Endometrial microvascular endothelial cells (primary cell): Measurements from ENCODE around the gene VPREB1. TPM values are rescaled to one million over a fixed set of nuclear protein-coding genes. Genes with fewer than 3 reads are reported as not detected.
"Not testable (repeated sequence)": the region's sequence is repeated elsewhere in the genome, so short reads cannot be mapped to it uniquely, and the experiment has no call there.

Source experiments
- in situ Hi-C: cut with HindIII; loops from 2 replicates; pipeline ENCODE4 v1.10.0; 2017; ENCODE audit warnings: low sequenced_read_pairs, low pct_unique_long_range_greater_than_20kb; ENCODE audit errors: inconsistent ontology term
- total RNA-seq: library from RNA; depleted of rRNA; stranded (reverse); fragments of >200 nt; gene quantifications from one replicate; pipeline ENCODE4 v1.2.3, GENCODE V29; 2015; ENCODE audit errors: inconsistent ontology term

Gene VPREB1
- total RNA-seq, result not detected

GRCh38 chr22:22244316-22245250 is at the start of gene VPREB1:
TSS of gene VPREB1 (plus strand) at chr22:22244786. CDS start at chr22:22244814, 28 bp downstream.
- in situ Hi-C loops, result no loop called here

DNA sequence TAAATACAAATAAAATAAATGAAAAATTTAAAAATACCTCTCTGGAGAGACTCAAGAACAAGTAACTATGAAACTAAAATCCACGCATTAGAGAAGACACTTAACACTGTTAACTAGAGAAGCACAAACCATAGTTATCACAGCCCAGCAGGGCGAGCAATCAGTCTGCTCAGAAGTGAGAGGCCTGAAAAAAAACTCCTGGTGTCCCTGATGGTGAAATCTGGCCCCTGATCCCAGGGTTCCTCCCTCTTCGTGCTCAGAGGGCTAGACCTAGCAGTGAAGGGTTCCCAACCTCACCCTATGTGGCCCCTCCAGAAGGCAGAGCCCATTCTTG is 49.7 kb upstream of the VPREB1 start:
- in situ Hi-C loops, result no loop called here

DNA sequence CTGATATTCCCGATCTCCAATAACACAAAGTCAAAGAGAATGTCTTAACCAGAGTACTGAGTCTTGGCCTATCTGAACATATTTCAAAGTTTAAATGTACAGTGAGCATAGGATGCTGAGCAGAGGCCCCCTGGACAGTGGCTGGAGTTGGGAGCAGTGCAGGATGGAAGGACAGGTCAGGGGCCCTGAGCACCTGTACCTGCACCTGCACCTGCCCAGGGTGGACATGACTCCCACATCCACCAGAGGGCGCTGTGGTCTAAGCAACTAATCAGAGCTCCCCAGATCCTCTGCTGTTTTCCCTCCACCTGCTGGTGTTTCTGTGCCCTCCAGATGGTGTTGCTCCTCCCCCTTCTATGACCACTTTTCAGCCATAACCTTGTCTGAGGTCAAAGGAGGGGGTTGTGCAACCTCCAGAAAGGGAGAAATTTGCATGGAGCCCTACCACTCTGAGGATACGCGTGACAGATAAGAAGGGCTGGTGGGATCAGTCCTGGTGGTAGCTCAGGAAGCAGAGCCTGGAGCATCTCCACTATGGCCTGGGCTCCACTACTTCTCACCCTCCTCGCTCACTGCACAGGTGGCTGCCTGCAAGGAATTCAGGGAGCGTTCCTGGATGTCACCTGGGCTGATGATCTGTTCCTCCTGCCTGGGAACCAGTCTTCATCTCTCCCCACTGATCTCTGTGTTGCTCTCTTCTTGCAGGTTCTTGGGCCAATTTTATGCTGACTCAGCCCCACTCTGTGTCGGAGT is 49.1 kb upstream of the VPREB1 start:
- in situ Hi-C loops, result no loop called here

GRCh38 chr22:22196018-22196533 is 48.5 kb upstream of the VPREB1 start:
- in situ Hi-C loops, result no loop called here

DNA sequence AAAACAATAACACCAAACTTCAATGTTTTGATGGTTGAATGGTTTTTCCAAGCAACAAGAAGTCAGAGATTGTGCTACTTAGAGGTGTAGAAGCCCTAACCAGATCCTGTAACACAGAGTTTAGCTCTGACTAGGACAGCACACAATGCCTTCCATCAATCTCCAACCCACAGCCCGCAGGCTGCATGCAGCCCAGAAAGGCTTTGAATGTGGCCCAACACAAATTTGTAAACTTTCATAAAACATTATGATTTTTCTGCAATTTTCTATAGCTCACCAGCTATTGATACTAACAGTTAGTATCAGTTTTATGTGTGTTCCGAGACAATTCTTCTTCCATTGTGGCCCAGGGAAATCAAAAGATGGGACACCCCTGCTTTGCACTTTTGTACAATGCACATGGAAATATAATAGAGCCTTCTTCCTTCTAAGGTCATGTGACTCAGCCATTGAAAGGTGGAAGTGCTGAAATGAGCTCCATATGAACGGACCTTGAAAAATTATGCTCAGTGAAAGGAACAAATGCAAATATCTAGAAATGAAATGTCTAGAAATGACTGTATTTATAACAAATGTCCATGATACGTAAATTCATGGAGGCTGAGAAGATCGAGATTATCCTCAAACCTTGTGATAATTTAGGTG is 47.6 kb upstream of the VPREB1 start:
- in situ Hi-C loops, result no loop called here

DNA sequence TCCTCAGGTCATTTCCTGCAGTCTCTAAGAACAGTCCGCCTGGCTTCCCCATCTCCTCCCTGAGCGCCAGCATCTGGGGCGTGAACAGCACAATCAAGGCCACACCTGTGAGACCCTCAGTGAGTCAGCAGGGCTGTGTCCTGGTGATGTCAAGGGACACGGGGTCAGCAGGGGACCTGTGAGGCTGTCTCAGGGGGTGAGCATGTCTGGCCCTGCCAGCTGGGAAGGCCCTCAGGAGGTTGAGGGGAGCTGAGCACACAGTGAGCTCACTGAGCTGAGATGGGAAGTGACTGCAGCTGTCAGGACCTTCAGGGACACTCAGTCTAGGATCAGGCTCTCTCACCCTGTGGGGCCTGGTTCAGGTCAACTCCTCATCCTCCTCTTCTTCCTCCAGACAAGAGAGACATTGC is 46.6 kb upstream of the VPREB1 start:
- in situ Hi-C loops, result no loop called here

GRCh38 chr22:22198751-22199150 is 45.8 kb upstream of the VPREB1 start:
- in situ Hi-C loops, result no loop called here

GRCh38 chr22:22199634-22200033 is 45.0 kb upstream of the VPREB1 start:
- in situ Hi-C loops, result no loop called here

DNA sequence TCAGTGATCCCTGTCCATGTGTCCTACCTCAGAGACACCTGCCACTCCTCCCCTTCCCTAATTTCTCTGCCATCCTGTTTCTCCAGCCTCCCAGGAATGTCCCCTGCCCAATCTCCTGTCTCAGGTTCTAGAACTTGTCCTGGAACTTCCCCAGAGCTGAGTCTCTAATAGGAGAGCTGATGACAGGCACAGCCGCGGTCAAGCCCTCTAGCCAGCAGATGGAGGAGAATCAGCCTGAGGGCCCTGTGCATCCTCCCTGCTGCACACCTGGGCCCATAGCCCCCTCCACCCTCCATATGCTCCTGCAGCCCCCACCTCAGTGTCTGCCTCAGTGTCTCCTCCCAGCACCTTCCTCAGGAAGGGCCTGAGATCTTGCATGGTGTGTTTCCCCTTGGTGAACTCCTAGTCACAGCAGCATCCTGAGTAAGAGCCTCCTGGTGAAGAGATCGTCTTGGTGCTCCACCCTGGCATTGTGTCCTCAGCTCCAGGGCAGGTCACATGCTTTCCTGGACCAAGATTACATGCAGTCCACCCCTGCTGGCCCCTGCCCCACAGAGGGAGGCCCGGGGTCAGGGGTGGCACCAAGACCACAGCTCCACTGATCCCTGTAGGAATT is 43.9 kb upstream of the VPREB1 start:
- in situ Hi-C loops, result no loop called here

DNA sequence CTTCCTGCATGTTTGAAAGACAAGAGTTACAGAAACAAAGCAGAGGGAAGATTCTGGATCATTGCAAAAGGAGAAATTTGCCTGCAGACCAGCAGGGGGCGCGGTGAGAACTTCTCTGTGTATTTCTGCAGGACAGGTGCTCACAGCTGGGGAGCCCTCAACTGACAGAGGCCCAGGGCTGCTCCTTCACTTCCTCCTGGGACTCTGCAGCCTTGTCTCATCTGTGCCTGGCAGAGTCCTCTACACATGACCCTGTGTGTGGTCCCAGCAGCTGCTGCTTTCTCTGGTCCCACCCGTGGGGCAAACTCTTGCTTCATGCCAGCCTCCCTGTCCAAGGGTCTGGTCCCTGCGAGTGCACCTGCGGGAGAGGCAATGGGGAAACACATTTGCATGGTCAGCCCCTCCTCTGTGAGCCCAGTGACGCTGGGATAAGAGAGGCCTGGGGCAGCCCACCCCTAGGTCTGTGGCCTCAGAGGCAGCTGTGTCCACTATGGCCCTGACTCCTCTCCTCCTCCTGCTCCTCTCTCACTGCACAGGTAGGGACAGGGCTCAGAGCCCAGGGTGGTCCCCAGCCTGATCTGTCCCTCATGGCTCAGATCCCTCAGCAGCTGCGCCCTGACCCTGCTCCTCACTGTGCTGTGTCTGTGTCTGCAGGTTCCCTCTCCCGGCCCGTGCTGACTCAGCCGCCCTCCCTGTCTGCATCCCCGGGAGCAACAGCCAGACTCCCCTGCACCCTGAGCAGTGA is 43.2 kb upstream of the VPREB1 start:
- in situ Hi-C loops, result no loop called here

DNA sequence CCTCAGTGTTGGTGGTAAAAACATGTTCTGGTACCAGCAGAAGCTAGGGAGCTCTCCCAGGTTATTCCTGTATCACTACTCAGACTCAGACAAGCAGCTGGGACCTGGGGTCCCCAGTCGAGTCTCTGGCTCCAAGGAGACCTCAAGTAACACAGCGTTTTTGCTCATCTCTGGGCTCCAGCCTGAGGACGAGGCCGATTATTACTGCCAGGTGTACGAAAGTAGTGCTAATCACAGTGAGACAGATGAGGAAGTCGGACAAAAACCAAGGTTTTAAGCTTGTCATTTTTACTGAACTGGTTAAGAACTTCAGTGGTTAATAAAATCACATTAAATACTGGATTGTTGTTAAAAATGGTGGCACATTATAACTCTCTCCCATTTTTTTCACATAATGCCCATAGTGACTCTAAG is 42.6 kb upstream of the VPREB1 start:
- in situ Hi-C loops, result no loop called here

DNA sequence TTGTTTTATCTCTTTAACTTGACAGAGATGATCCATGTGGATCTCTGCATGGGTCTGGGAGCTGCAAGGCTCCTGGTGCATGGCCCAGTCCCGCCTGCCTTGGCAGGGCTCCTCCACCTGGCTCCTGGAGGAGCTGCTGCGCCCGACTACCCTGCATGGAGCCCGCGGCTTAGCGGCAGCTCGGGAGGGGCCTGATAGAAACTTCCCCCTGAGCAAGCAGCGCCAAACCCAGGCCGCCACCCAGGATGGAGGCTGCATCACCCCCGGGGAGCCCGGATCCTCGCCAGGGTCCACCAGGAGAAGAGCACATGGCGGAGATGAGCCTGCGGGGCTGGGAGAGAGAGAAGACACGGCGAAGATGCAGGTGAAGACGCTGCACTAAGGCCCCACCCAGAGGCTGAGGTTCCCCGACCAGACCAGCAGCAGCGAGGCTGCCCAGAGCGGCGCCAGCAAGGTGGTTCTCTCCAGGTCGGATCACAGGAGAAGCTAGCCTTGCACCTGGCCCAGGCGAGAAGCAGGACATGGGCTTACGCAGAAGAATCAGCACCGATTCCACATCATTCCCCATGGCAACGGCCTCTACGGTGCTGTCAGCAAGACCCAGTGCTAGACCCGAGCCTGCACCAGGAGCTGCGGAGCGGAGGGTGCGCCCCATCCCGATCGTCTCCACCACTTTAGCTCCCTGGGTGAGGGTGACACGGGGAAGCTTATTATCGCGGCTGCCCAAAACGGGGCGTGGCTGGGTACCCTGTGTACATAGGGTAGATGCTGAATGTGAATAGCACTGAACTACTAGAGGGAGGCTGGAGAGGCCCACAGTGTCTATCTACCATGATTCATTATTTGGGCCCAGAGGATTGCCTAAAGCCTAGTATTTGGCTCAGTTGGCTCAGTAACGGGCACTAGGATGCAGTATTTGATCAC is 41.3 kb upstream of the VPREB1 start:
- in situ Hi-C loops, result no loop called here

DNA sequence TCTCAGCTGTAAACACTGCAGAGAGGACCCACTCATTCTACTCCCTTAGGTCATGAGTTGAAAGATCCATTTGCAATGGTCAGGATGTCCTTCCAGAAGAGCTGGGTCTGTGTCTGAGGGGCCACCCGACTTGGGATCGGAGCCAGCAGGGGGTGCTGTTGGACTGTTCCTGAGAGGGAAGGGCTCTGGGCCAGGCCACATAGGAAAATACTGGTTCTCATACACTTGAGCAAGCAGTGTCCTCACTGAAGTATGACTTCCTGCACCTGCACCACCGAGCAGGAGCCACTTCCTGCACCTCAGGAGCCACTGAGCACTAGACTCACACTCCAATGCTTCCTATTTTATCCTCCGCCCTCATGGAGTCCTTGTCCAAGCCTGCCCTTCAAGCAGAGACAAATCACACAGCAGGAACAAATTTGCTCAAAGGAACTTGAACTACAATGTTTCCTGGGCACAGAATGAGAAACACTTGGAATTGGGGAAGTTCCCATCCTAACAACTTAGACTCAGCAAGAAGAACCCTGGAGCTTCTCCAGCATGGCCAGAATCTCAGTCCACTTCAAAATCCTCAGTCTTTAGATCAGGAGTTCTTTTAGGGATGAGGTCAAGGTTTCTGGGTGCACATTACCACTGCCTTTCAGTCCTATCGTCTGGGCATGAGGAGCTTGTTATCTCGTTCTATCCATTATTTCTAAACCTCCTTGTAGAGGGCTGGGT is 36.6 kb upstream of the VPREB1 start:
- in situ Hi-C loops, result no loop called here

DNA sequence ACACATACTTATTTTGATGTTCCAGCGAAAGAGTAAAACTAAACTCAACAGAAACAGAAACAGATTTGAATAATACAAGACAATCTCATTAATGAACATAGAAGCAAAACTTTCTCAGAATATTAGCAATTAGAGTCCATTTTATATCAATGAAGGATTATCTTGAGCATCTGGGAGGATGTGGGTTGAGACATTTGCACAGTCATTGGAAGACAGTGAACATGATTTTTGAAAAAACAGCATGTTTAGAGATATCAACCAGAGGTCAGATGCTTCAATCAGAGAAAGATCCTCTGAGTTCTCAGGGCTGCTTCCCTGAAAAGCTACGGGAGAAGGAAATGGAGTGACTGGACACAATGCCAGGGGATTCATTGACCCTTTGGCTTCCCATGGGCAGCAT is 35.9 kb upstream of the VPREB1 start:
- in situ Hi-C loops, result no loop called here

DNA sequence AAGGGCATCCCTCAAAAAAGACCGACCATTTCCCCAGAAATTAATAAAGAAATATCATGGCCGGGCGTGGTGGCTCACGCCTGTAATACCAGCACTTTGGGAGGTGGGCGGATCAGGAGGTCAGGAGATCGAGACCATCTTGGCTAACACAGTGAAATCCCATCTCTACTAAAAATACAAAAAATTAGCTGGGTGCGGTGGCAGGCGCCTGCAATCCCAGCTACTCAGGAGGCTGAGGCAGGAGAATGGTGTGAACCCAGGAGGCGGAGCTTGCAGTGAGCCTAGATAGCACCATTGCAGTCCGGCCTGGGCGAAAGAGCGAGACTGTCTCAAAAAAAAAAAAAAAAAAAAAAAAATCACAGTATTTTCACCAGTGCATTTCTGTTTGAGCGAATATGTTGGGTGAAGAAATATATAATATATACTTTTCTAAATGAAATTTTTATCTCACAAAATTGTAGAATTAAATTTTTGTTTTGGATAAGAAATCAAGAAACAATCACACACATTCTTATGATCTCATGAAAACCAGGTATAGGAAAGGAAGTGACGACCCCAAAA is 35.4 kb upstream of the VPREB1 start:
- in situ Hi-C loops, result not testable (repeated sequence)

DNA sequence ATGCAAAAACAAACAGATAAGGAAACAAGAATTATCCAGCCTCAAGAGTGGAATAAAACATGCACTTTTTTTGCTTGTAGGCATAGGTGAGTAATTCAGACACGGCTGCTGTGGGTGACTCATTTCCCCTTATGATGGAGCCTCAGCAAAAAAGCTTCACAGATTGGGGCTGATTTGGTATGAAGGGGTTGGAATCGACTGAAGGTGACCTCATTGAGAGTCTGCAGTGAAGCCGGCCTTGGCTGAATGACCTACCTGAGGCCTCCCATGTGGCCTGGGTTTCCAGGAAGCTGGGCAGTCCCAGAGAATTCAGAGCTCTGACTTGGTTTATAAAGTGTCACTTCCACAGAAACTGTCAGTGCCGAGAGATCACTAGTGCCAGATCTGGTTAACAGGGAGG is 34.2 kb upstream of the VPREB1 start:
- in situ Hi-C loops, result no loop called here
